ENCODE measurements around the gene SLC38A4.

Gene SLC38A4

GRCh38 chr12:46795988-46796387, 29.8 kb downstream of the SLC38A4 start:
- DNase-seq = no peak
- Histone ChIP-seq H4K20me1 (ENCODE audit: insufficient read depth, low read length) (no peaks in the 10 kb centered on the region), H3K27me3 (replicated peaks; ENCODE audit: insufficient read depth, low read length) (no peaks in the 10 kb centered on the region), H3K9me2 (replicated peaks; ENCODE audit: insufficient read depth, low read length) (no peaks in the 10 kb centered on the region), H3K9me3 (replicated peaks; ENCODE audit: insufficient read depth, low read length) (no peaks in the 10 kb centered on the region), H3K4me2 (ENCODE audit: low read depth, low read length) (no peak overlapping the region), H3K36me3 (replicated peaks; ENCODE audit: insufficient read depth, low read length) (no peaks in the 10 kb centered on the region), H3F3A (ENCODE audit: insufficient read depth, low read length) (no peaks in the 10 kb centered on the region), H3K4me1 (ENCODE audit: low read length) (no peaks in the 10 kb centered on the region; the same call in 1 of the 2 replicates), H3K4me3 (ENCODE audit: low read length) (no peak overlapping the region), H2AFZ (ENCODE audit: low read length) (no peak overlapping the region), H3K27ac (ENCODE audit: low read length) (no peak overlapping the region), H3K9ac (ENCODE audit: low read length) (no peak overlapping the region), H3K79me2 (ENCODE audit: low read length) (no peaks in the 10 kb centered on the region)
- no peak for TF ChIP-seq CTCF (IDR thresholded peaks at IDR 0.05; ENCODE audit: low read length)

- TF ChIP-seq EZH2phosphoT487 (IDR thresholded peaks at IDR 0.05; ENCODE audit: low read length) = no peak
- TF ChIP-seq CTCF (IDR thresholded peaks at IDR 0.05; ENCODE audit: low read length) = no peak
- no peak for TF ChIP-seq EZH2 (optimal IDR thresholded peaks at IDR 0.05; ENCODE audit: low read depth, low read length)
- Histone ChIP-seq H3K27me3 (replicated peaks; ENCODE audit: insufficient read depth, low read length) (no peaks in the 10 kb centered on the region), H3K27ac (ENCODE audit: low read length) (no peak overlapping the region), H2AFZ (ENCODE audit: low read length) (no peak overlapping the region), H3K79me2 (ENCODE audit: low read length) (no peaks in the 10 kb centered on the region), H3F3A (ENCODE audit: insufficient read depth, low read length) (no peaks in the 10 kb centered on the region), H3K4me2 (ENCODE audit: low read depth, low read length) (no peak overlapping the region), H3K4me3 (ENCODE audit: low read length) (no peak overlapping the region), H3K4me1 (ENCODE audit: low read length) (no peaks in the 10 kb centered on the region; the same call in 1 of the 2 replicates), H3K9me2 (replicated peaks; ENCODE audit: insufficient read depth, low read length) (no peaks in the 10 kb centered on the region), H4K20me1 (ENCODE audit: insufficient read depth, low read length) (no peaks in the 10 kb centered on the region), H3K9ac (ENCODE audit: low read length) (no peak overlapping the region), H3K36me3 (replicated peaks; ENCODE audit: insufficient read depth, low read length) (no peaks in the 10 kb centered on the region), H3K9me3 (replicated peaks; ENCODE audit: insufficient read depth, low read length) (no peaks in the 10 kb centered on the region)
- DNase-seq = no peak
These were observed 31.1 kb downstream of the SLC38A4 start for GRCh38 chr12:46794593-46795190.

DNA sequence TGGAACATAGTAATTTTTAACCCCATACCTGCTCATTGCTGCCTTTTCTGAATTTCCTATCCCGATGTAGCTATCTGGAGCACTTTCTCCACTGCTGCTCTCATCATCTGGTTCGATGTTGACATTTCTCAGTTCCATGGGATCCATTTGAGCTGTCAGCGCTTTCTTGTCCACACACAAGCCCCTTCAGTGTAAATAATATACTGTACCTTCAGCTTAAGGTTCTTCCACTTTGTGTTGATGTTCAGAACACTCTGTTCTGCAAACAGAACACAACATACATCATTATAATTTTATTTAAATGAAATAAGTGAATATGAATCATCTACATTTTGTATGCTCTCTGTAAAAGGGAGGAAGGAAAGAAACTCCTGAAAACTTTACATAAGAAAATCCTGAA, 32.9 kb downstream of the SLC38A4 start:
- no peak for DNase-seq
- Histone ChIP-seq H3K4me3 (ENCODE audit: low read length) (no peak overlapping the region), H3F3A (ENCODE audit: insufficient read depth, low read length) (no peaks in the 10 kb centered on the region), H2AFZ (ENCODE audit: low read length) (no peak overlapping the region), H3K27me3 (replicated peaks; ENCODE audit: insufficient read depth, low read length) (no peaks in the 10 kb centered on the region), H3K9me3 (replicated peaks; ENCODE audit: insufficient read depth, low read length) (no peaks in the 10 kb centered on the region), H3K9ac (ENCODE audit: low read length) (no peak overlapping the region), H3K4me2 (ENCODE audit: low read depth, low read length) (no peak overlapping the region), H3K9me2 (replicated peaks; ENCODE audit: insufficient read depth, low read length) (no peaks in the 10 kb centered on the region), H3K36me3 (replicated peaks; ENCODE audit: insufficient read depth, low read length) (no peaks in the 10 kb centered on the region), H4K20me1 (ENCODE audit: insufficient read depth, low read length) (no peaks in the 10 kb centered on the region), H3K4me1 (ENCODE audit: low read length) (peaks cover 17% of the 10 kb centered on the region), H3K79me2 (ENCODE audit: low read length) (no peaks in the 10 kb centered on the region), H3K27ac (ENCODE audit: low read length) (no peak overlapping the region)
- TF ChIP-seq CTCF (IDR thresholded peaks at IDR 0.05; ENCODE audit: low read length) = no peak
- no peak for TF ChIP-seq EZH2phosphoT487 (IDR thresholded peaks at IDR 0.05; ENCODE audit: low read length)
- TF ChIP-seq EZH2 (optimal IDR thresholded peaks at IDR 0.05; ENCODE audit: low read depth, low read length) = no peak
